ENCODE measurements around the gene KIF20B. TPM values are rescaled to one million over a fixed set of nuclear protein-coding genes. Genes with fewer than 3 reads are reported as not detected.

Gene KIF20B
- total and polyA plus RNA-seq, 2 of the 8 experiments (the other 6 are each of a cell fraction or from before 2014, with no cell fraction given), result 4.5 to 72.0 TPM

GRCh38 chr10:89773081-89773480 is 71.7 kb downstream of the KIF20B start:
- H2AK5ac ChIP-seq (ENCODE audit: low read depth, low read length), result no peak overlapping the region
- no peak overlapping the region for H2BK20ac ChIP-seq (ENCODE audit: low read length)
- H3K27me3 ChIP-seq (replicated peaks in 1 of 4; ENCODE audit: control insufficient read depth in 3 of 4, extremely low read depth in 1 of 4, insufficient read depth in 3 of 4, low read length in 3 of 4), result no peaks in the 10 kb centered on the region
- no peak for DNase-seq (ENCODE audit: low read depth in 1 of 2, low spot score in 2 of 2)
- ChIA-PET CTCF (ENCODE audit: partially characterized antibody) (no interaction called here), POLR2A (ENCODE audit: partially characterized antibody) (no interaction called here)
- no peak overlapping the region for H3K4me3 ChIP-seq (ENCODE audit: extremely low read depth in 1 of 4, insufficient read depth in 2 of 4, low read depth in 3 of 4, low read length in 4 of 4)
- no peak overlapping the region for H3K14ac ChIP-seq (ENCODE audit: insufficient read length)
- H3K4ac ChIP-seq (replicated peaks; ENCODE audit: insufficient read length, low read depth, low read length), result no peak overlapping the region
- H4K91ac ChIP-seq (replicated peaks; ENCODE audit: insufficient read length, low read length), result no peak overlapping the region
- no peak overlapping the region for H4K5ac ChIP-seq (ENCODE audit: insufficient read length, low read depth, low read length)
- no peak overlapping the region for H3K56ac ChIP-seq (replicated peaks; ENCODE audit: insufficient read length, low read depth, low read length)
- no peaks in the 10 kb centered on the region for H3K79me2 ChIP-seq (ENCODE audit: control insufficient read depth in 1 of 2, insufficient read depth in 2 of 2, low read length in 2 of 2)
- H3K4me1 ChIP-seq (replicated peaks in 1 of 4; ENCODE audit: control insufficient read depth in 3 of 4, insufficient read depth in 4 of 4, low read length in 3 of 4), result no peaks in the 10 kb centered on the region
- no peaks in the 10 kb centered on the region for H4K20me1 ChIP-seq (replicated peaks in 1 of 2; ENCODE audit: control insufficient read depth in 1 of 2, insufficient read depth in 2 of 2, low read length in 2 of 2)
- no peaks in the 10 kb centered on the region; a peak in 1 of 4 replicates for H3K9me3 ChIP-seq (ENCODE audit: insufficient read depth in 2 of 2, low read depth in 1 of 2, low read length in 1 of 2)
- no peak overlapping the region for H3K18ac ChIP-seq (ENCODE audit: extremely low read depth, low read length)
- no peak overlapping the region for H3K27ac ChIP-seq (ENCODE audit: low read depth, low read length)
- H3K4me2 ChIP-seq (ENCODE audit: insufficient read depth in 1 of 2, low read depth in 2 of 2, low read length in 2 of 2), result no peak overlapping the region
- H3K36me3 ChIP-seq (ENCODE audit: control insufficient read depth in 2 of 4, insufficient read depth in 4 of 4, low read length in 3 of 4), result peaks cover 2 to 54% (median 26%) of the 10 kb centered on the region in 4 experiments; a peak in 5 of 8 replicates
- no peak for FAIRE-seq
- no peak overlapping the region for H3K23ac ChIP-seq (ENCODE audit: insufficient read length)
- H3K23me2 ChIP-seq (ENCODE audit: low read depth, low read length), result no peaks in the 10 kb centered on the region
- H3K9ac ChIP-seq (replicated peaks in 1 of 4; ENCODE audit: extremely low read depth in 1 of 4, low read depth in 3 of 4, low read length in 3 of 4), result no peak overlapping the region
- H2AFZ ChIP-seq (ENCODE audit: low read length), result no peak overlapping the region
- no peak overlapping the region for H2BK15ac ChIP-seq (ENCODE audit: low read length)
- 100% methylated on average over 1 of the region's 1 CpG; no CpG with 5 or more reads in 1 of the 2 experiments for WGBS, 2 experiments (ENCODE audit: extremely low coverage in 1 of 2, insufficient coverage in 1 of 2, insufficient read length in 1 of 2, insufficient replicate concordance in 2 of 2, low coverage in 1 of 2, low lambda C conversion rate in 2 of 2, missing lambda C conversion rate in 1 of 2)
- no peak overlapping the region for H4K8ac ChIP-seq (ENCODE audit: extremely low read depth, insufficient read depth, low read length)
- no peak overlapping the region for H2BK5ac ChIP-seq (ENCODE audit: low read depth, low read length)
- H3K79me1 ChIP-seq (ENCODE audit: low read depth, low read length), result no peaks in the 10 kb centered on the region
- H2BK12ac ChIP-seq (ENCODE audit: low read depth, low read length), result no peak overlapping the region
- H2BK120ac ChIP-seq (replicated peaks; ENCODE audit: low read depth, low read length), result no peak overlapping the region
- TF ChIP-seq KDM1A (IDR thresholded peaks at IDR 0.05; ENCODE audit: borderline replicate concordance, low read length), result no peak
- TF ChIP-seq, protein P1, sequence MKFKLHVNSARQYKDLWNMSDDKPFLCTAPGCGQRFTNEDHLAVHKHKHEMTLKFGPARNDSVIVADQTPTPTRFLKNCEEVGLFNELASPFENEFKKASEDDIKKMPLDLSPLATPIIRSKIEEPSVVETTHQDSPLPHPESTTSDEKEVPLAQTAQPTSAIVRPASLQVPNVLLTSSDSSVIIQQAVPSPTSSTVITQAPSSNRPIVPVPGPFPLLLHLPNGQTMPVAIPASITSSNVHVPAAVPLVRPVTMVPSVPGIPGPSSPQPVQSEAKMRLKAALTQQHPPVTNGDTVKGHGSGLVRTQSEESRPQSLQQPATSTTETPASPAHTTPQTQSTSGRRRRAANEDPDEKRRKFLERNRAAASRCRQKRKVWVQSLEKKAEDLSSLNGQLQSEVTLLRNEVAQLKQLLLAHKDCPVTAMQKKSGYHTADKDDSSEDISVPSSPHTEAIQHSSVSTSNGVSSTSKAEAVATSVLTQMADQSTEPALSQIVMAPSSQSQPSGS (IDR thresholded peaks at IDR 0.05; ENCODE audit: low read length), result no peak
- TF ChIP-seq ASH2L (IDR thresholded peaks at IDR 0.05; ENCODE audit: low read length), result no peak
- no peak for TF ChIP-seq CHD1 (IDR thresholded peaks at IDR 0.05; ENCODE audit: low read depth, low read length)
- no peak for TF ChIP-seq HDAC6 (IDR thresholded peaks at IDR 0.05; ENCODE audit: low read depth, low read length)
- no peak for TF ChIP-seq MAFK (IDR thresholded peaks at IDR 0.05; ENCODE audit: low read depth, low read length)
- no peak for TF ChIP-seq CEBPB (IDR thresholded peaks at IDR 0.05; ENCODE audit: low read depth, low read length)
- TF ChIP-seq, protein P2, sequence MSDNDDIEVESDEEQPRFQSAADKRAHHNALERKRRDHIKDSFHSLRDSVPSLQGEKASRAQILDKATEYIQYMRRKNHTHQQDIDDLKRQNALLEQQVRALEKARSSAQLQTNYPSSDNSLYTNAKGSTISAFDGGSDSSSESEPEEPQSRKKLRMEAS (IDR thresholded peaks at IDR 0.05), result no peak
- TF ChIP-seq CHD2 (IDR thresholded peaks at IDR 0.05; ENCODE audit: low read length), result no peak
- TF ChIP-seq POU5F1 (IDR thresholded peaks at IDR 0.05; ENCODE audit: low read depth, low read length), result no peak
- no peak for TF ChIP-seq RFX5 (IDR thresholded peaks at IDR 0.05; ENCODE audit: borderline replicate concordance, low read depth, low read length)
- no peak for TF ChIP-seq ZNF274 (IDR thresholded peaks at IDR 0.05; ENCODE audit: borderline replicate concordance, extremely low read depth, low read length)
- TF ChIP-seq CTBP2 (IDR thresholded peaks at IDR 0.05; ENCODE audit: borderline replicate concordance, insufficient read depth, insufficient read length, low read length), result no peak
- no peak for TF ChIP-seq SIX5 (IDR thresholded peaks at IDR 0.05; ENCODE audit: low read depth, low read length)
